ENCODE data around the gene TBX3. TPM values are rescaled to one million over a fixed set of nuclear protein-coding genes. Genes with fewer than 3 reads are reported as not detected.
"Not testable (repeated sequence)": the region's sequence is repeated elsewhere in the genome, so short reads cannot be mapped to it uniquely, and the experiment has no call there.

Gene TBX3
- total RNA-seq, 2 donors from 2014 or later, result 4.2 to 7.6 TPM

DNA sequence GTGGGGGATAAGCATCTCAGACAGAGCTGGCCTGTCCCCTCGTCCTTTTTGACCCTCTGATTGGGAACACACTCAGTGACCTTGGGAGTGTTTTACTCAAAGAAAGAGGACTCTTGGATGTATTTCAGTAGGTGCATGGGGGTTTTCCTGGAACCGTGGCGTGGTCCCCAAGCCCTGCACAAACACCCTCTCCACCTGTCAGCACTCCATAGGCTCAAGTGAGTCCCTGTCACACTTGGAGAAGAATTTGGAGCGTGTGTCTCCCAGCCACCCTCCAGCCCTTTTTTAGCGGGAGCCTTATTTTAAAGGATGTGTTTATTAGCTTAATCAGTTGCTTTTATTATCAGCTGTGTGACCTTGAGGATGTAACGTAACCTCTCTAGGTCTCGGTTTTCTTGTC, 37.3 kb upstream of the TBX3 start:
- TF ChIP-seq POLR2A (IDR thresholded peaks at IDR 0.05), result no peak
- TF ChIP-seq, protein P1, sequence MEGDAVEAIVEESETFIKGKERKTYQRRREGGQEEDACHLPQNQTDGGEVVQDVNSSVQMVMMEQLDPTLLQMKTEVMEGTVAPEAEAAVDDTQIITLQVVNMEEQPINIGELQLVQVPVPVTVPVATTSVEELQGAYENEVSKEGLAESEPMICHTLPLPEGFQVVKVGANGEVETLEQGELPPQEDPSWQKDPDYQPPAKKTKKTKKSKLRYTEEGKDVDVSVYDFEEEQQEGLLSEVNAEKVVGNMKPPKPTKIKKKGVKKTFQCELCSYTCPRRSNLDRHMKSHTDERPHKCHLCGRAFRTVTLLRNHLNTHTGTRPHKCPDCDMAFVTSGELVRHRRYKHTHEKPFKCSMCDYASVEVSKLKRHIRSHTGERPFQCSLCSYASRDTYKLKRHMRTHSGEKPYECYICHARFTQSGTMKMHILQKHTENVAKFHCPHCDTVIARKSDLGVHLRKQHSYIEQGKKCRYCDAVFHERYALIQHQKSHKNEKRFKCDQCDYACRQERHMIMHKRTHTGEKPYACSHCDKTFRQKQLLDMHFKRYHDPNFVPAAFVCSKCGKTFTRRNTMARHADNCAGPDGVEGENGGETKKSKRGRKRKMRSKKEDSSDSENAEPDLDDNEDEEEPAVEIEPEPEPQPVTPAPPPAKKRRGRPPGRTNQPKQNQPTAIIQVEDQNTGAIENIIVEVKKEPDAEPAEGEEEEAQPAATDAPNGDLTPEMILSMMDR (IDR thresholded peaks at IDR 0.05), result no peak
- Histone ChIP-seq H3K36me3 (replicated peaks in 1 of 2; ENCODE audit: insufficient read depth in 1 of 2, low read depth in 2 of 2) (no peaks in the 10 kb centered on the region), H3K4me3 (no peak overlapping the region), H3K4me1 (no peaks in the 10 kb centered on the region), H3K27ac (no peak overlapping the region), H3K27me3 (no peaks in the 10 kb centered on the region), H3K9me3 (no peaks in the 10 kb centered on the region)
- intact Hi-C loops (cut with DNase I), result no loop called here
- whole genome bisulfite sequencing, 2 donors, result 39% methylated on average over 6 to 7 of the region's 7 CpGs
- ATAC-seq, result no peak
- DNase-seq, result no peak

DNA sequence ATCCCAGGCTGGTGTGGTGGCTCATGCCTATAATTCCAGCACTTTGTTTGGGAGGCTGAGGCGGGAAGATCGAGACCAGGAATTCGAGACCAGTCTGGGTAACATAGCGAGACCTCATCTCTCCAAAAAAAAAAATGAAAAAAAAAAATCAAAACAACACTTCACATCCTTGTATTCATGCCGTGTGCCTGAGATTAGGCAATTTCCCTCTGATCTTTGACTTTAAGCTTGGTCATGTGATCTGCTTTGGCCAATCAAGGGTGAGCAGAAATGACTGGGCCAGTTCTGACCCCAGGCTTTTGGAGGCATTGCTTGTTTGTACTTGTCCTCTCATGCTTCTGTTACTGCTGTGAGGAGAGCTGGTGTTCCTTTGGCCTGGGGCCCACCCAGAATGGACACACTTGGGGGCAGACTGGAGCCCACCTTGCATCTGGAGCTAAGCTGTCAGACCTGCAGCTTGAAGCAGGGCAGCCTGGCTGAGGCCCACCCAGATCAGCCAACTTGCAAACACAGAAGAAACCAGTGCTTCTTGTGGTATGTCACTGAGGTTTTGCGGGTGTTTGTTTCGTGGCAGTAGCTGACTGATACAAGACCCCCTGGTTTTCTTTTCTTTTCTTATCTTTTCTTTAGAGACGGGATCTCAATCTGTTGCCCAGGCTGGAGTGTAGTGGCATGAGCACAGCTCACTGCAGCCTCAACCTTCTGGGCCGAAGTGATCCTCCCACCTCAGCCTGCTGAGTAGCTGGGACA, 29.7 kb upstream of the TBX3 start:
- Histone ChIP-seq H3K27me3 (no peaks in the 10 kb centered on the region), H3K4me1 (no peaks in the 10 kb centered on the region), H3K27ac (no peak overlapping the region), H3K4me3 (no peak overlapping the region), H3K9me3 (peaks cover 0 to 5% (median 0%) of the 10 kb centered on the region in 3 donors), H3K36me3 (replicated peaks in 1 of 2; ENCODE audit: insufficient read depth in 1 of 2, low read depth in 2 of 2) (no peaks in the 10 kb centered on the region)
- ATAC-seq (no peak), DNase-seq (no peak)
- intact Hi-C loops (cut with DNase I), result no loop called here
- 78 to 84% methylated on average over 9 of the region's 9 CpGs for WGBS, 2 donors
- TF ChIP-seq POLR2A (IDR thresholded peaks at IDR 0.05), result no peak
- TF ChIP-seq, protein P1 (IDR thresholded peaks at IDR 0.05), result no peak

DNA sequence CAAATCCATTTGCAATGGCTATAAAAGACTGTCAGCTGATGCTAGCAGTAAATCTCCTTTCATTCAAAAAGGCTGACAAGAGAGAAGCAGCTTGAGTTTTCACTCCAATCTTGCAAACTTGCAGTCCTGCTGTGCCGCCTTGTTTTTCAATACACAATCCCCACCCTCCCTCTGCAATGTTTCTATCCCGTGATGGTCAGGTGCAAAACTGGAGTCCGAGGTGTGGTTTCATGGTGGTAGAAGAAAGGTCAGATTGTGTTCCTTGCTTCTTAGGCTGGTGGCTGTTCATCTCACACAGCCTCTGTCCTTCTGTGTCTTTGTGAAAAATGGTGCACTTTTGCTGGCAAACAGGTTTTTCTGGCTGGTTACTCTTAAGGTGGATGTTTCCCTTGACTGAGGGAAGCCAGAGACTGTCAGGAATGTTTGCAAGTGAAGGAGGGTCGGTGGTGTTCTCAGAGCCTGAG, 27.7 kb upstream of the TBX3 start:
- 2 to 9% methylated on average over 4 of the region's 4 CpGs for WGBS, 2 donors
- H3K4me3 ChIP-seq, result no peak overlapping the region
- intact Hi-C loops (cut with DNase I), result no loop called here
- H3K27me3 ChIP-seq, result no peaks in the 10 kb centered on the region
- no peaks in the 10 kb centered on the region for H3K36me3 ChIP-seq (replicated peaks in 1 of 2; ENCODE audit: insufficient read depth in 1 of 2, low read depth in 2 of 2)
- DNase-seq (no peak), ATAC-seq (no peak)
- no peak overlapping the region for H3K27ac ChIP-seq
- TF ChIP-seq, protein P1 (IDR thresholded peaks at IDR 0.05), result no peak
- TF ChIP-seq POLR2A (IDR thresholded peaks at IDR 0.05), result no peak
- no peaks in the 10 kb centered on the region for H3K4me1 ChIP-seq
- peaks cover 0 to 5% (median 0%) of the 10 kb centered on the region in 3 donors for H3K9me3 ChIP-seq

DNA sequence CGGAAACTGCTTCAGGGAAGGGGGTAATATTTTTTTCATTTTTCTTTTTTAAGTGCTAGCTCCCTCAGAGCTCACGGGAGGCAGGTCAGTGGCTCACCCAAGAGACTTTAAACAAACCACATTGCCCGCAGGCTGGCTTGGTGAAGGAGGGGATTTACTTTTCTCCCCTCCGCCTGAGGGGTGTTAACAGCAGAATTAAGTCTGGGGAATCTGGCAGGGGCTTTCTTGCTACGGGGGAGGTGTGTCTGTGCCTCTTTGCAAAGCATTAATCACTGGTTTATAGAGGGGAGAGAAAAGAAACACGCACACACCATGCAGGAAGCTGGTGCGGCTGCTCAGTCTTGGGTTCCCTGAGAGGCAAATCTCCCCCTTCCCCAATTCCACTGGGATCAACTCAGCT, 26.2 kb upstream of the TBX3 start:
- intact Hi-C loops (cut with DNase I), result no loop called here
- Histone ChIP-seq H3K27me3 (no peaks in the 10 kb centered on the region), H3K4me1 (no peaks in the 10 kb centered on the region), H3K36me3 (replicated peaks in 1 of 2; ENCODE audit: insufficient read depth in 1 of 2, low read depth in 2 of 2) (no peaks in the 10 kb centered on the region), H3K27ac (no peak overlapping the region), H3K4me3 (no peak overlapping the region), H3K9me3 (peaks cover 0 to 5% (median 0%) of the 10 kb centered on the region in 3 donors)
- TF ChIP-seq, protein P1 (IDR thresholded peaks at IDR 0.05), result no peak
- no peak for TF ChIP-seq POLR2A (IDR thresholded peaks at IDR 0.05)
- DNase-seq (no peak), ATAC-seq (no peak)
- 18 to 21% methylated on average over 7 of the region's 7 CpGs for WGBS, 2 donors

DNA sequence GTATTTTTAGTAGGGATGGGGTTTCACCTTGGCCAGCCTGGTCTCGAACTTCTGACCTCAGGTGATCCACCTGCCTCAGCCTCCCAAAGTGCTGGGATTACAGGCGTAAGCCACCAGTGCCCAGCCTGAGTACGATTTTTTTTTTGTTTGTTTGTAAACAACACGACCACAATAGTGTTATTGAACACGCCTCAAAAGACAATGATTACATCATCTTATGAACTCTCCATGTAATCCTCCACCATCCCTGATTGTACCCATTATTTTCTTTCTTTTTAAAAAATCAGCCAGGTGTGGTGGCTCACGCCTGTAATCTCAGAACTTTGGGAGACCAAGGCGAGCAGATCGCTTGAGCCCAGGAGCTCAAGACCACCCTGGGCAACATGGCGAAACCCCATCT, 25.1 kb upstream of the TBX3 start:
- H3K4me3 ChIP-seq, result no peak overlapping the region
- WGBS, 2 donors, result 65 to 81% methylated on average over 9 of the region's 9 CpGs
- H3K4me1 ChIP-seq, result no peaks in the 10 kb centered on the region
- H3K27me3 ChIP-seq, result peaks cover 0 to 3% of the 10 kb centered on the region in 2 donors
- peaks cover 0 to 5% (median 0%) of the 10 kb centered on the region in 3 donors for H3K9me3 ChIP-seq
- intact Hi-C loops (cut with DNase I), result no loop called here
- TF ChIP-seq POLR2A (IDR thresholded peaks at IDR 0.05), result no peak
- TF ChIP-seq, protein P1 (IDR thresholded peaks at IDR 0.05), result no peak
- H3K36me3 ChIP-seq (replicated peaks in 1 of 2; ENCODE audit: insufficient read depth in 1 of 2, low read depth in 2 of 2), result no peaks in the 10 kb centered on the region
- no peak overlapping the region for H3K27ac ChIP-seq
- ATAC-seq, result no peak
- no peak for DNase-seq

DNA sequence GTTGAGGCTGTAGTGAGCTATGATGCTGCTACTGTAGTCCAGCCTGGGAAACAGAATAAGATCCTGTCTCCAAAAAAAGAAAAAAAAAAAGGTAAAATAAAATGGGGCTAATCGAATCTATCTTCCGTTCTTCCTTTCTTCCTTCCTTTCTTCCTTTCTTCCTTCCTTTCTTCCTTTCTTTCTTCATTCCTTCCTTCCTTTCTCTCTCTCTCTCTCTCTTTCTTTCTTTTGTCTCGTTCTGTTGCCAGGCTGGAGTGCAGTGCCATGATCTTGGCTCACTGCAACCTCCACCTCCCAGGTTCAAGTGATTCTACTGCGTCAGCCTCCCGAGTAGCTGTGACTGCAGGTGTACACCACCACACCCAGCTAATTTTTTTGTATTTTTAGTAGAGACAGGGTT, 24.6 kb upstream of the TBX3 start:
- H3K36me3 ChIP-seq (replicated peaks in 1 of 2; ENCODE audit: insufficient read depth in 1 of 2, low read depth in 2 of 2); H3K4me1 ChIP-seq; H3K27ac ChIP-seq; DNase-seq; ATAC-seq; H3K27me3 ChIP-seq; H3K9me3 ChIP-seq; H3K4me3 ChIP-seq; intact Hi-C loops (cut with DNase I): not testable (repeated sequence)
- 80 to 81% methylated on average over 5 of the region's 5 CpGs for WGBS, 2 donors
